ENCODE data around the gene CA11. TPM values are rescaled to one million over a fixed set of nuclear protein-coding genes. Genes with fewer than 3 reads are reported as not detected.

CA11 gene
- total RNA-seq, 1 experiment from 2014 or later, result 38.2 TPM

DNA sequence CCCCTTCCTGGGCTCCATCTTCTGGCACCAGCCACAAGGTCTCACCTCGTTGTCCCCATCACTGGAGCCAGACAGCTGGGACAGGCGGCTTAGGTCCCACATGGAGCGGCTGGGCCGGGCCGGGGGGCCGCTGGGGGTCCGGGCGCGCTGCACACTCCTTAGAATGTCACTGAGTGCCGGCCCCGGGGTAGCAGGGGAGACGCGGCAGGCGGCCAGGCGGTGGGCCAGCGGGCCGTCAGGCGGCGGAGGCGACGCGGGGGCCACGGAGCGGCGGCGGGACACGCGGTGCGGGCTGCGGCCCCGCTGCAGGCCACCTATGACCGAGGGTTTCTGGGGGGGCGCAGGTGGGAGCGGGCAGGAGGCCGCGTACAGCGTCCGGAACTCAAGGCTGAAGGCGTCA is 42.5 kb downstream of the CA11 start:
- Histone ChIP-seq H3K9me3 (ENCODE audit: low read depth, low read length, poor library complexity, severe bottlenecking) (no peaks in the 10 kb centered on the region), H3K27me3 (replicated peaks; ENCODE audit: insufficient read depth, low read depth, low read length, poor library complexity) (no peaks in the 10 kb centered on the region), H3K4me1 (ENCODE audit: insufficient read depth, low read length, poor library complexity, severe bottlenecking) (no peaks in the 10 kb centered on the region), H3K36me3 (ENCODE audit: insufficient read depth, low read length, poor library complexity, severe bottlenecking) (no peaks in the 10 kb centered on the region), H3K27ac (ENCODE audit: low read depth, low read length, poor library complexity, severe bottlenecking) (no peak overlapping the region), H3K4me3 (ENCODE audit: low read depth, low read length, poor library complexity, severe bottlenecking) (no peak overlapping the region)
- ChIA-PET CTCF (no interaction called here), POLR2A (ENCODE audit: low non-redundant PET) (no interaction called here)
- intact Hi-C loops (cut with micrococcal nuclease; ENCODE audit: unreplicated experiment), result no loop called here
- TF ChIP-seq, protein P1, sequence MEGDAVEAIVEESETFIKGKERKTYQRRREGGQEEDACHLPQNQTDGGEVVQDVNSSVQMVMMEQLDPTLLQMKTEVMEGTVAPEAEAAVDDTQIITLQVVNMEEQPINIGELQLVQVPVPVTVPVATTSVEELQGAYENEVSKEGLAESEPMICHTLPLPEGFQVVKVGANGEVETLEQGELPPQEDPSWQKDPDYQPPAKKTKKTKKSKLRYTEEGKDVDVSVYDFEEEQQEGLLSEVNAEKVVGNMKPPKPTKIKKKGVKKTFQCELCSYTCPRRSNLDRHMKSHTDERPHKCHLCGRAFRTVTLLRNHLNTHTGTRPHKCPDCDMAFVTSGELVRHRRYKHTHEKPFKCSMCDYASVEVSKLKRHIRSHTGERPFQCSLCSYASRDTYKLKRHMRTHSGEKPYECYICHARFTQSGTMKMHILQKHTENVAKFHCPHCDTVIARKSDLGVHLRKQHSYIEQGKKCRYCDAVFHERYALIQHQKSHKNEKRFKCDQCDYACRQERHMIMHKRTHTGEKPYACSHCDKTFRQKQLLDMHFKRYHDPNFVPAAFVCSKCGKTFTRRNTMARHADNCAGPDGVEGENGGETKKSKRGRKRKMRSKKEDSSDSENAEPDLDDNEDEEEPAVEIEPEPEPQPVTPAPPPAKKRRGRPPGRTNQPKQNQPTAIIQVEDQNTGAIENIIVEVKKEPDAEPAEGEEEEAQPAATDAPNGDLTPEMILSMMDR (conservative IDR thresholded peaks at IDR 0.05; ENCODE audit: low read depth, low read length), result no peak
- TF ChIP-seq EZH2 (IDR thresholded peaks at IDR 0.05; ENCODE audit: borderline replicate concordance, low read depth, low read length, poor library complexity, severe bottlenecking), result no peak
- DNase-seq (ENCODE audit: low spot score), result no peak
- no TSS peak for BruUV-seq (replicated peaks)

DNA sequence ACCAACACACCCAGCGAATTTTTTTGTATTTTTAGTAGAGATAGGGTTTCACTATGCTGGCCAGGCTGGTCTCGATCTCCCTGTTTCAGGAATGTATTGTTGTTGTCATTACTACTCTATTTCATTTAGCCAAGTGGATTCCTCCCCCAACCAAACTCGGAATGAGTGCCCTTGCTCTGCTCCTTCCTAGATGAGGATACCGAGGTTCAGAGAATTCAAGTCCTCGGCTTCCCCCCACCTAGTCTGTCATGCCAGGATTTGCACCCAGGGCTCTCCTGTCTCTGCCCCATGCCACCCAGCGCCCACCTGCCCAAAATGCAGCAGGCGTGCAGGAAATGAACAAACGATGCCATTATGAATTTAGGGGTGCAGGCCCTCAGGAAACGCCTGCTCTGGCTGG is 43.0 kb downstream of the CA11 start:
- intact Hi-C loops (cut with micrococcal nuclease; ENCODE audit: unreplicated experiment), result no loop called here
- Histone ChIP-seq H3K36me3 (ENCODE audit: insufficient read depth, low read length, poor library complexity, severe bottlenecking) (no peaks in the 10 kb centered on the region), H3K27me3 (replicated peaks; ENCODE audit: insufficient read depth, low read depth, low read length, poor library complexity) (no peaks in the 10 kb centered on the region), H3K4me3 (ENCODE audit: low read depth, low read length, poor library complexity, severe bottlenecking) (no peak overlapping the region), H3K27ac (ENCODE audit: low read depth, low read length, poor library complexity, severe bottlenecking) (no peak overlapping the region), H3K4me1 (ENCODE audit: insufficient read depth, low read length, poor library complexity, severe bottlenecking) (no peaks in the 10 kb centered on the region), H3K9me3 (ENCODE audit: low read depth, low read length, poor library complexity, severe bottlenecking) (no peaks in the 10 kb centered on the region)
- TF ChIP-seq EZH2 (IDR thresholded peaks at IDR 0.05; ENCODE audit: borderline replicate concordance, low read depth, low read length, poor library complexity, severe bottlenecking), result no peak
- TF ChIP-seq, protein P1 (conservative IDR thresholded peaks at IDR 0.05; ENCODE audit: low read depth, low read length), result no peak
- ChIA-PET CTCF (no interaction called here), POLR2A (ENCODE audit: low non-redundant PET) (no interaction called here)
- BruUV-seq (replicated peaks), result no TSS peak
- DNase-seq (ENCODE audit: low spot score), result no peak

DNA sequence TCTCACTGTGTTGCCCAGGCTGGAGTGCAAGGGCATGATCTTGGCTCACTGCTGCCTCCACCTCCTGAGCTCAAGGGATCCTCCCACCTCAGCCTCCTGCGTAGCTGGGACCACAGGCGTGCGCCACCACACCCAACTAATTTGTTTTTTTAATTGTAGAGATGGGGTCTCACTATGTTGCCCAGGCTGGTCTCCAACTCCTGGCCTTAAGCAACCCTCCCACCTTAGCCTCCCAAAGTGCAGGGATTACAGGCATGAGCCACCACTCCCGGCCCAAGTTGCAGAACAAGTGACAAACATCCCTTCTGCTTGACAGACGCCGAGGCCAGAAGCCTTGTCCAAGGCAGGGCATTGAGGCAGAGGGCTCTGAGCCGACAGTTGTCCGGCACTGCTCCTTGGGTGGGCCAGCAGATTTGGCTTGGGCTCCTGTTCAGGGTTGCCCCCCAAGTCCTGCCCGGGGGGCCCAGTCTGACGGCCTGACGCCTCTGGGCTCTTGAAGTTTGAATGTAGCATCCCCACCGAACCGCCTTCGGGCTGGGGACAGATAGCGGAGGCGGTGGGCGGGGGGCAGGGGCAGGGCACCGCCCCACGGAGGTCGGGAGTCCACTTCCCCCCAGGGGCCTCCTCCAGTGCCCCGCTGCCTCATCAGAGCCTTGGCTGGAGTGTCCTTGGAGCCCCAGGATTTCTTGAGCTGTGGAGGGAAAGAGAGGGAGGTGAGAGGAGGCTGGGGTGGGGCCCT is 45.1 kb downstream of the CA11 start:
- POLR2A ChIA-PET (ENCODE audit: low non-redundant PET), result no interaction called here
- no peaks in the 10 kb centered on the region for H3K4me1 ChIP-seq (ENCODE audit: insufficient read depth, low read length, poor library complexity, severe bottlenecking)
- no peak for TF ChIP-seq EZH2 (IDR thresholded peaks at IDR 0.05; ENCODE audit: borderline replicate concordance, low read depth, low read length, poor library complexity, severe bottlenecking)
- TF ChIP-seq, protein P1 (conservative IDR thresholded peaks at IDR 0.05; ENCODE audit: low read depth, low read length), result no peak
- no peaks in the 10 kb centered on the region for H3K9me3 ChIP-seq (ENCODE audit: low read depth, low read length, poor library complexity, severe bottlenecking)
- CTCF ChIA-PET, result interaction anchor here (0.7 kb wide), 1 partner anchor 12 kb away, joined by 5 read pairs; no protein-coding TSS in a partner anchor
- intact Hi-C loops (cut with micrococcal nuclease; ENCODE audit: unreplicated experiment), result no loop called here
- no peak overlapping the region for H3K27ac ChIP-seq (ENCODE audit: low read depth, low read length, poor library complexity, severe bottlenecking)
- BruUV-seq (replicated peaks), result no TSS peak
- DNase-seq (ENCODE audit: low spot score), result no peak
- no peaks in the 10 kb centered on the region for H3K36me3 ChIP-seq (ENCODE audit: insufficient read depth, low read length, poor library complexity, severe bottlenecking)
- no peak overlapping the region for H3K4me3 ChIP-seq (ENCODE audit: low read depth, low read length, poor library complexity, severe bottlenecking)
- H3K27me3 ChIP-seq (replicated peaks; ENCODE audit: insufficient read depth, low read depth, low read length, poor library complexity), result no peaks in the 10 kb centered on the region

All from A673 (cell line).